GM19099 (cell line): Measurements from ENCODE around the gene ING5.

Experiments used
- POLR2A ChIP-seq: IDR thresholded peaks from 3 replicates; pipeline ENCODE4 v1.6.1; 2011; ENCODE audit warnings: low read depth; ENCODE audit not compliant: insufficient read length; ENCODE audit errors: extremely low read depth

ING5 gene

GRCh38 chr2:241754042-241754441 is 52.2 kb downstream of the ING5 start:
- TF ChIP-seq POLR2A, result no peak

DNA sequence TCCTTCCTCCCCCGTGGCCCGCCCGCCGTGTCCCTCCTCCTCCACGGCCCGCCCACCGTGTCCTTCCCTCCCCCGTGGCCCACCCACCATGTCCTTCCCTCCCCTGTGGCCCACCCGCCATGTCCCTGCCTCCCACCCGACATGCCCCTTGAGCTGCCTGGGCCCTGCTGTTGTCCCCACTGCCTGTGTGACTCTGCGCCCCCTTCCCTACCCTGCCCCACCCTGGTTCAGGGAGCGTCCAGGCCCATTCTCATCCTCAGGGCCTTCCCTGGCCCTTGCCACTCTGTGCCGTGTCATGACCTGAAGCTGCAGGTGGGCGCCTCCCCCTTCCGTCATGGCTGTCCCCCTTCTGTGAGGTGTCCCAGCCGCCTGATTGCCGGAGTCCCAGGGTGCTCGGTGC is 53.3 kb downstream of the ING5 start:
- TF ChIP-seq POLR2A, result no peak

GRCh38 chr2:241755777-241756176 is 53.9 kb downstream of the ING5 start:
- no peak for TF ChIP-seq POLR2A

DNA sequence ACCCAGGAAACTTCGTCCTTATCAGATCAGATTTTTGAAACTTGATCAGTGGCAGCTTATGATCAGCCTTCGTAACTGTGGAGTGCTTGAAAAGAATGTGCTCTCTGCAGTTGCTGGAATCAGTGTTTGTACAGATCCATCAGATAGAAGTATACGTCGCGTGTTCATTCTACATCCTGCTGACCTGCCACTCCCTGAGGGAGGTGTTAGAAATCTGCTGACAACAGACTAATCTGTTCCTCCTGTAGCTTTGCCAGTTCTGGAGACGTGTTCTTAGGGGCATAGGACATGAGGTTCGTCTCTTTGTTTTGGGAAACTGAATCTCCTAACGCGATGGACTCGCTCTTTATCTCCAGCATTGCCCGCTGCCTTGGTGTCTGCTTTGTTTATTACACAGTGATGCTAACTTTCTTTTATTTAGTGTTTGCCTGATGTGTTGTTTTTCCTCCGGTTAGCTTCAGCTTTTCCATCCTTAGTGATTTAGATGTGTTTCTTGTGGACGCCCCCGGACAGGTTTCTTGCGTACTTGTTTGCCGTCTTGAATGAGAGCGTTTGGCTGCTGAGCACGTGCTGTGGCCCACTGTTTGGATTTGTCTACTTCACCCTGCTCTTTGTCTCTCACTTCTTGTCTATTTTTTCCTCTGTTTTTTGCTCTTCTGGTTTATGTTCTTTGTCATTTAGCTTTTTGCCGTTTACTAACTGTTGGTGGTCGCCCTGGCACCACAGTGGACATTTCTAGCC is 57.4 kb downstream of the ING5 start:
- TF ChIP-seq POLR2A, result no peak

GRCh38 chr2:241760301-241760771 is 58.5 kb downstream of the ING5 start:
- TF ChIP-seq POLR2A, result no peak

DNA sequence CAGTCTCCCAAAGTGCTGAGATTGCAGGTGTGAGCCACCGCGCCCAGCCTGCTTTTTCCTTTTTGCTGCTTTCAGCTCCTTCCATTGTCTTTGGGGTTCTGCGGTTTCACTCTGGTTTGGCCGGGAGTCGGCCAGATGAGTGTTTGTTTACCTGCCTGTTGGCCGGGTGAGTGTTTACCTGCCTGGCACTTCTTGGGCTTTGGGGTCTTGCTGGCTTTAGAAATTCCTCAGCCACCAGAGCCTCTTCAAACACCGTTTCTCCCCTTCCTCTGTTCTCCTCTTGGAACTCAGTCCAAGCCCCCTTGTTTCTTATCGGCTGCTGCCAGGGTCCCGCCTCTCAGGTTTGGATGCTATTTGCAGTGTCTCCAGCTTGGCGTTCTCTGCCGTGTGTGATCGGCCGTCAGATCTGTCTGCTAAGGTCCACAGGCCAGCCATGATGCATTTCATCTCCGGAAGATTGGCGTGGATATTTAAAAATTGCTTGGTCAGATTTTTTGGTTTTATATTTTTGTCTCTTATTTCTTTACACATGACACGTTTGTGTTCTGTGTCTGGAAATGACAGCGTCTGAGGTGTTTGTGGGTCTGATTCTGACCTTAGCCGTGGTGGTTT is 60.6 kb downstream of the ING5 start:
- no peak for TF ChIP-seq POLR2A

DNA sequence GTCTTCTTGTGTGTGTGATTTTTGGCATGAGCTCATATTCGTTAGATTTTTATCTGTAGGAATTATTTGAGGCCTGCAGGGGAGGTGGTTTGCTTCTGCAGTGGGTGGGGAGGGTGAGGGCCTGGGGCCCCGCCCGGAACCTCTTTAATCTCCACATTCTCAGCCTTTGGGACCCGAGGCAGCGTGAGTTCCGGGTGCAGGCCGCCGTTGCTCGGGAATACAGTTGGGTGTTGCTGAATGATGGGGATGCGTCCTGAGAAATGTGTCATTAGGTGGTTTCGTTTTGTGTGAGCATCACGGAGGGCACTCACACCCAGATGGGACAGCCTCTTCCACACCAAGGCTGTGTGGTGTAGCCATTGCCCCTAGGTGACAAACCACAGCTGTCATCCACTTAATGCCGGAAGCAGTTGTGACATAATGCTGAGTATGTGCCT is 61.1 kb downstream of the ING5 start:
- TF ChIP-seq POLR2A, result no peak

- TF ChIP-seq POLR2A, result no peak
Observed at GRCh38 chr2:241763551-241764274, 61.9 kb downstream of the ING5 start.

- no peak for TF ChIP-seq POLR2A
Observed at GRCh38 chr2:241764275-241765241, 62.7 kb downstream of the ING5 start.

GRCh38 chr2:241767464-241768250 is 65.8 kb downstream of the ING5 start:
- no peak for TF ChIP-seq POLR2A

GRCh38 chr2:241768251-241768711 is 66.4 kb downstream of the ING5 start:
- no peak for TF ChIP-seq POLR2A

- no peak for TF ChIP-seq POLR2A
Observed at GRCh38 chr2:241768850-241769249, 67.0 kb downstream of the ING5 start.

DNA sequence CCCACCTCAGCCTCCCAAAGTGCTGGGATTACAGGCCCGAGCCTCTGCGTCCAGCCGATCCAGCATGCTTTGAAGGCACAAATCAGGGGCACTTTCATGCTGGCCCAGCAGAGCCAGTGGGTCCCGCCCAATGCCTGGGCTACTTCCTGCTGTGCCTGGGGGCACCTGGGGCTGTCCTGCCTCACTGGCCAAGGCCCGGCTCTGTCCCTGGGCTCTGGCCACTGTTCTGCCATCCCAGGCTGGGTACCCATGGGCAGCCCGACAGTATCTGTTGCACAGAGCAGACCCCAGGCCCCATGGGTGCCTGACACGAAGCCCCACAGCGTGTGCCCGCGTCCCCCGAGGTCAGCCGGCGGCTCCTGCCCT is 68.0 kb downstream of the ING5 start:
- no peak for TF ChIP-seq POLR2A

- no peak for TF ChIP-seq POLR2A
Observed at GRCh38 chr2:241770185-241770935, 68.5 kb downstream of the ING5 start.

DNA sequence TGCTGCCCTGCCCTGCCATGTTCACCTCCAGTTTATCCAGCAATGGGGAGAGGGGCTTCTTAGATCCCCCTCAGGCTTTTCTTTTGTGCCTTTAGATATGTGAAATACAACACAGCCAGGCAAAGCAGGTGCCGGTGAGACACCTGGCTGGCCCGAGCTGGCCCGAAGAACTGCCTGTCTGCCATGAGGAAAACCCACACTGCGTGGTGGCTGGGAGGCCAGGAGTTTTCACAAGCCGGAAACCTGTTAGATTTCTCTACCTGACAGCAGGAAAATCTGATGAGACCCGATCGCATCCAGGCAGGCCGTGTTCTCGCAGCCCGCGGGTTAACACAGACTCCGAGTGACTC is 69.1 kb downstream of the ING5 start:
- no peak for TF ChIP-seq POLR2A
